GM12878 (cell line): Measurements from ENCODE around the gene CDC16. TPM values are rescaled to one million over a fixed set of nuclear protein-coding genes. Genes with fewer than 3 reads are reported as not detected.

Source experiments
- ATAC-seq: fragments of 200-7000 bp; cut with Tn5 transposase; 3 replicates; pipeline ENCODE4 v1.9.1; 2020; ENCODE audit warnings: mild to moderate bottlenecking, moderate library complexity
- BruUV-seq: library from RNA; stranded (reverse); fragments of 400-500 nt; replicated peaks from 2 replicates; lab custom pipeline; 2021; lab: Mats Ljungman, UMichigan
- CTCF ChIA-PET: fragments of 300-600 bp; sonication (Branson Sonifier 250); formaldehyde crosslinking; extraction: SDS; loops from one replicate; lab custom pipeline; 2021; ENCODE audit warnings: inconsistent platforms; lab: Yijun Ruan, JAX
- POLR2A ChIA-PET: fragments of 350-600 bp; formaldehyde crosslinking; extraction: SDS; loops from one replicate; lab custom pipeline; 2021; ENCODE audit warnings: inconsistent platforms; lab: Charles Lee
- RAD21 ChIA-PET: fragments of 300-600 bp; sonication (Branson Sonifier 250); formaldehyde crosslinking; loops from one replicate; lab custom pipeline; 2023; ENCODE audit warnings: antibody characterized with exemption; ENCODE audit not compliant: unreplicated experiment; lab: Charles Lee
- SMC1A ChIA-PET: fragments of 300-600 bp; sonication (Branson Sonifier 250); formaldehyde crosslinking; loops from one replicate; lab custom pipeline; 2023; ENCODE audit not compliant: unreplicated experiment, uncharacterized antibody; lab: Charles Lee
- DNase-seq: peaks from one replicate; pipeline ENCODE4 v3.0.0-alpha.2; 2011; ENCODE audit warnings: low read depth, low spot score
- FAIRE-seq: peaks from 3 replicates; lab custom pipeline; 2011; peaks lifted over from hg19 to GRCh38; lab: Jason Lieb, UNC
- H2AFZ ChIP-seq: 2 replicates; pipeline ENCODE4 v1.6.0; 2011; ENCODE audit warnings: low read depth, low read length, control low read depth; ENCODE audit not compliant: control insufficient read depth
- H3K27ac ChIP-seq: 2 replicates; pipeline ENCODE4 v1.5.1; 2011; ENCODE audit warnings: control low read depth; ENCODE audit not compliant: control insufficient read depth, insufficient read depth
- H3K27me3 ChIP-seq, 2 experiments: replicated peaks in 1 of 2; 2 replicates each; pipeline versions ENCODE4 v1.6.0 to v1.6.1; 2011; ENCODE audit warnings: low read length in 1 of 2; ENCODE audit not compliant: control insufficient read depth in 2 of 2, insufficient read depth in 2 of 2
- H3K36me3 ChIP-seq, 2 experiments: 2 replicates each; pipeline ENCODE4 v1.5.1; 2011; ENCODE audit warnings: low read length in 1 of 2; ENCODE audit not compliant: control insufficient read depth in 2 of 2, insufficient read depth in 2 of 2
- H3K4me1 ChIP-seq: 2 replicates; pipeline ENCODE4 v1.6.1; 2011; ENCODE audit warnings: mild to moderate bottlenecking, low read length, moderate library complexity, mixed read lengths; ENCODE audit not compliant: control insufficient read depth, insufficient read depth
- H3K4me2 ChIP-seq: 2 replicates; pipeline ENCODE4 v1.6.0; 2011; ENCODE audit warnings: control low read depth; ENCODE audit not compliant: control insufficient read depth, insufficient read depth
- H3K4me3 ChIP-seq: fragments of 200-600 bp; sonication (generic); 2 replicates; pipeline ENCODE4 v1.5.1; 2016
- H3K79me2 ChIP-seq: 2 replicates; pipeline ENCODE4 v1.6.0; 2011; ENCODE audit warnings: low read length; ENCODE audit not compliant: control insufficient read depth, insufficient read depth
- H3K9ac ChIP-seq: 2 replicates; pipeline ENCODE4 v1.8.0; 2011; ENCODE audit warnings: low read length, control low read depth, mixed read lengths; ENCODE audit not compliant: control insufficient read depth, insufficient read depth
- H3K9me3 ChIP-seq: replicated peaks from 3 replicates; pipeline ENCODE4 v1.5.1; 2011; ENCODE audit warnings: mild to moderate bottlenecking, low read length; ENCODE audit not compliant: control insufficient read depth, insufficient read depth
- H4K20me1 ChIP-seq: 2 replicates; pipeline ENCODE4 v1.6.0; 2011; ENCODE audit not compliant: control insufficient read depth, insufficient read depth
- CHD2 ChIP-seq: IDR thresholded peaks from 2 replicates; pipeline ENCODE4 v1.6.1; 2011; ENCODE audit warnings: low read depth, low read length, improper control_type of control experiment, borderline replicate concordance
- DPF2 ChIP-seq: fragments of 450-650 bp; IDR thresholded peaks from 2 replicates; pipeline ENCODE4 v1.6.1; 2017; ENCODE audit warnings: mild to moderate bottlenecking
- EED ChIP-seq: sonication (generic); IDR thresholded peaks from 2 replicates; pipeline ENCODE4 v1.6.1; 2016; ENCODE audit warnings: antibody characterized with exemption, low read depth
- FOXM1 ChIP-seq: IDR thresholded peaks from 2 replicates; pipeline ENCODE4 v1.6.1; 2012; ENCODE audit warnings: low read depth, mild to moderate bottlenecking, inconsistent platforms, low read length, moderate library complexity
- NBN ChIP-seq: fragments of 450-650 bp; IDR thresholded peaks from 2 replicates; pipeline ENCODE4 v1.6.1; 2016
- RAD21 ChIP-seq: IDR thresholded peaks from 2 replicates; pipeline ENCODE4 v1.6.1; 2011; ENCODE audit warnings: mild to moderate bottlenecking, low read depth, low read length, moderate library complexity; ENCODE audit not compliant: insufficient read depth
- RCOR1 ChIP-seq: conservative IDR thresholded peaks from 2 replicates; pipeline ENCODE4 v1.6.1; 2012; ENCODE audit warnings: low read depth, low read length, improper control_type of control experiment
- SP1 ChIP-seq: IDR thresholded peaks from one replicate; pipeline ENCODE4 v1.6.1; 2011; ENCODE audit warnings: low read depth, low read length
- SPI1 ChIP-seq: IDR thresholded peaks from 2 replicates; pipeline ENCODE4 v1.6.1; 2011; ENCODE audit warnings: low read depth, mild to moderate bottlenecking, low read length, moderate library complexity, borderline replicate concordance; ENCODE audit not compliant: insufficient read depth
- SREBF1 ChIP-seq: IDR thresholded peaks from 2 replicates; pipeline ENCODE4 v1.6.1; 2012; ENCODE audit warnings: mild to moderate bottlenecking, low read length
- STAT3 ChIP-seq: IDR thresholded peaks from 2 replicates; pipeline ENCODE4 v1.6.1; 2011; ENCODE audit warnings: low read depth, low read length, improper control_type of control experiment
- ZNF274 ChIP-seq: IDR thresholded peaks from one replicate; pipeline ENCODE4 v1.8.0; 2011; ENCODE audit not compliant: insufficient read length, insufficient read depth
- ZNF384 ChIP-seq: IDR thresholded peaks from 2 replicates; pipeline ENCODE4 v1.6.1; 2012; ENCODE audit warnings: low read depth, mild to moderate bottlenecking, low read length, improper control_type of control experiment, borderline replicate concordance
- WGBS: methylation state at CpG from one replicate; pipeline ENCODE4 v1.1.6; 2016; ENCODE audit warnings: low lambda C conversion rate; ENCODE audit not compliant: insufficient replicate concordance, insufficient coverage; ENCODE audit errors: missing lambda C conversion rate; 5-methylcytosine and 5-hydroxymethylcytosine counted together
- in situ Hi-C: fragments of 300-500 bp; cut with MboI; formaldehyde crosslinking; loops from 9 replicates; pipeline ENCODE4 v1.14.3; 2018; ENCODE audit warnings: mixed read lengths
- intact Hi-C: fragments of 100-400 bp; cut with micrococcal nuclease; formaldehyde crosslinking; loops from one replicate; pipeline ENCODE4 v1.14.2; 2022; ENCODE audit not compliant: unreplicated experiment
- polyA plus RNA-seq, 11 experiments: library from polyadenylated mRNA; depleted of rRNA in 4 of 11; unstranded in 6 of 11; stranded (reverse) in 5 of 11; fragments of >200 nt; fragmentation: Nextera tagmentation in 4 of 11; fragmentation: Illumina TruSeq in 1 of 11; extraction: Ambion mirVana in 4 of 11; extraction: Trizol in 1 of 11; gene quantifications; 1 replicate in 1 of 11; 2 replicates in 10 of 11; pipeline versions ENCODE4 v1.2.1 to v1.2.3, GENCODE V29; 2011 to 2016; ENCODE audit warnings: inconsistent platforms in 2 of 11, missing spikeins in 2 of 11, low read depth in 1 of 11
- total RNA-seq, 4 experiments: library from RNA; depleted of rRNA in 3 of 4; stranded (reverse); fragments of >200 nt in 3 of 4; fragmentation: Illumina TruSeq in 1 of 4; extraction: Trizol in 1 of 4; gene quantifications; 2 replicates each; pipeline versions ENCODE4 v1.2.1 to v1.2.3, GENCODE V29; 2013 to 2021
- TF ChIP-seq, protein P1 (sequence below): fragments of 450-650 bp; IDR thresholded peaks from 2 replicates; pipeline ENCODE4 v1.6.1; 2017; ENCODE audit warnings: mild to moderate bottlenecking, low read depth, inconsistent platforms; ENCODE audit not compliant: poor library complexity, severe bottlenecking

The CDC16 gene
- total and polyA plus RNA-seq, 10 of the 15 experiments (the other 5 are each of a cell fraction or from before 2014, with no cell fraction given) = 15.4 to 92.9 (median 31.4) TPM

DNA sequence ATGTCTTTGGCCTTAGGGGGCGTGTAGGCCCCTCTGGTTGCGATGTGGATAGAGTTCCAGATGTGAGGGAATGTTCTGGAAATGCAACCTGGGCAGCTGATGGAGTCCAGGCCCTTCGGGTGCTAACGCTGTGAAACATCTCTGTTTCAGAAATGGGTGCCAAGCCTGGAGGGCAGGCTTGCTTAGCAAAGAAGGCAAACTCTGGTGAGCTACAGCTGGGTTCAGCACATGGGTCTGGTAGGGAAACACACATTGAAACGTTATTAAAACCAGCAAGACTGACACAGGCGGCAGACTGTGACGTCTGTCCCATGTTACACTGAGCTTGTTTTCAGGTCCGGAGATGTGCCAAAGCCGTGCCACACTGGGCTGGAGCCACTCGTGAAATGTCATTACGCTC is 8.6 kb upstream of the CDC16 start:
- no peak overlapping the region for H2AFZ ChIP-seq
- ChIA-PET CTCF (interaction anchor here (0.8 to 1.4 kb wide), 7 partner anchors 10 to 502 kb away, joined by 3 to 5 read pairs (median 5); no protein-coding TSS in a partner anchor), SMC1A (interaction anchor here (0.6 to 1.3 kb wide), 5 partner anchors 12 to 159 kb away, joined by 3 to 4 read pairs (median 3); no protein-coding TSS in a partner anchor), POLR2A (no interaction called here), RAD21 (interaction anchor here (0.8 to 1.2 kb wide), 3 partner anchors 78 to 410 kb away, joined by 3 read pairs; no protein-coding TSS in a partner anchor)
- no peak overlapping the region for H3K9ac ChIP-seq
- WGBS = 45% methylated on average over 11 of the region's 11 CpGs
- H3K27ac ChIP-seq = no peak overlapping the region
- FAIRE-seq (no peak), ATAC-seq (peak; percentile 18; the same call in 2 of the 3 replicates), DNase-seq (no peak)
- intact Hi-C loops (loop anchor here (1.0 to 5.0 kb wide), 4 partner anchors 83 to 409 kb away; no protein-coding TSS in a partner anchor), in situ Hi-C loops (no loop called here)
- no TSS peak for BruUV-seq
- no peak for TF ChIP-seq RCOR1
- TF ChIP-seq CHD2 = no peak
- no peak for TF ChIP-seq RAD21
- no peak for TF ChIP-seq SPI1
- no peak for TF ChIP-seq SREBF1
- no peak overlapping the region for H3K4me3 ChIP-seq
- no peaks in the 10 kb centered on the region for H3K36me3 ChIP-seq
- peaks cover 14% of the 10 kb centered on the region for H3K4me1 ChIP-seq
- no peaks in the 10 kb centered on the region for H4K20me1 ChIP-seq
- no peaks in the 10 kb centered on the region for H3K79me2 ChIP-seq
- 0 out of 4 replicates have a peak, but pooled peaks cover 0 to 8% of the 10 kb centered on the region in 2 experiments for H3K27me3 ChIP-seq
- H3K4me2 ChIP-seq = no peak overlapping the region
- no peaks in the 10 kb centered on the region for H3K9me3 ChIP-seq

DNA sequence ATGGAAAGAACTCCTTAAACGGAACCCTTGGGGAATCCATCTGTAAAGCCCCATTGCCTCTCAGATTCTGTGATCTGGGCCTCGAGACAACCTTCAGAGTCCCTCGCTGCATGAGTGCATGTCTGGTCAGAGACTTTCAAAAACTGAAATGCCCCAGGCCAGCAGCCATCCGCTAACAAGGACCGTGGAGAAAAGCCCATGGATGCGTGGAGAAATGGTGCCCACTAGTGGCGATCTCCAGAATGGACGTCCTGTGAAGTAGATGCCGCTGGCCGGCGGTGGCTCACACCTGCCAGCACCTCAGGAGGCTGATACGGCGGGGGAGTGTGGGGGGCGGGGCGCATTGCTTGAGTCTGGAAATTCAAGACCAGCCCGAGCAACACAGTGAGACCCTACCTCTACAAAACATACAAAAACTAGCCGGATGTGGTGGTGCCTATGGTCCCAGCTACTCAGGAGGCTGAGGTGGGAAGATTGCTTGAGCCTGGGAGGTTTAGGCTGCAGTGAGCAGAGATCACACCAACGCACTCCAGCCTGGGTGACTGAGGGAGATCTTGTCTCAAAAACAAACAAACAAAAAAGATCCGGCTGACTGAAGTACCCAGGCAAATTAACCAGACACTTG is 7.9 kb upstream of the CDC16 start:
- RAD21 ChIA-PET = interaction anchor here (1.0 to 1.2 kb wide), 2 partner anchors 78 to 82 kb away, joined by 3 read pairs; no protein-coding TSS in a partner anchor
- H3K27ac ChIP-seq = no peak overlapping the region
- no peak overlapping the region for H3K4me2 ChIP-seq
- CTCF ChIA-PET = interaction anchor here (0.8 to 2.0 kb wide), 6 partner anchors 9 to 502 kb away, joined by 3 to 5 read pairs (median 4); no protein-coding TSS in a partner anchor
- under 1% methylated on average over 19 of the region's 19 CpGs for WGBS
- no peaks in the 10 kb centered on the region for H3K79me2 ChIP-seq
- ATAC-seq = peak; percentile 98
- BruUV-seq = no TSS peak
- no peaks in the 10 kb centered on the region for H4K20me1 ChIP-seq
- H3K4me3 ChIP-seq = no peak overlapping the region
- SMC1A ChIA-PET = interaction anchor here (0.6 to 1.3 kb wide), 4 partner anchors 13 to 159 kb away, joined by 3 to 4 read pairs (median 3); no protein-coding TSS in a partner anchor
- DNase-seq = peak; percentile 50
- in situ Hi-C loops (no loop called here), intact Hi-C loops (loop anchor here (1.0 to 5.0 kb wide), 4 partner anchors 84 to 410 kb away; no protein-coding TSS in a partner anchor)
- H2AFZ ChIP-seq = no peak overlapping the region; the same call in 1 of the 2 replicates
- POLR2A ChIA-PET = no interaction called here
- H3K36me3 ChIP-seq = no peaks in the 10 kb centered on the region
- 0 out of 4 replicates have a peak, but pooled peaks cover 0 to 8% of the 10 kb centered on the region in 2 experiments for H3K27me3 ChIP-seq
- FAIRE-seq = peak; percentile 59
- peaks cover 13% of the 10 kb centered on the region for H3K4me1 ChIP-seq
- no peaks in the 10 kb centered on the region for H3K9me3 ChIP-seq
- no peak overlapping the region for H3K9ac ChIP-seq
- TF ChIP-seq ZNF384 (no peak), DPF2 (no peak), STAT3 (no peak), FOXM1 (0 out of 2 replicates have a peak, but pooled peaks have one; percentile 27), ZNF274 (no peak), EED (no peak), NBN (no peak), SP1 (peak; percentile 18)
- TF ChIP-seq, protein P1, sequence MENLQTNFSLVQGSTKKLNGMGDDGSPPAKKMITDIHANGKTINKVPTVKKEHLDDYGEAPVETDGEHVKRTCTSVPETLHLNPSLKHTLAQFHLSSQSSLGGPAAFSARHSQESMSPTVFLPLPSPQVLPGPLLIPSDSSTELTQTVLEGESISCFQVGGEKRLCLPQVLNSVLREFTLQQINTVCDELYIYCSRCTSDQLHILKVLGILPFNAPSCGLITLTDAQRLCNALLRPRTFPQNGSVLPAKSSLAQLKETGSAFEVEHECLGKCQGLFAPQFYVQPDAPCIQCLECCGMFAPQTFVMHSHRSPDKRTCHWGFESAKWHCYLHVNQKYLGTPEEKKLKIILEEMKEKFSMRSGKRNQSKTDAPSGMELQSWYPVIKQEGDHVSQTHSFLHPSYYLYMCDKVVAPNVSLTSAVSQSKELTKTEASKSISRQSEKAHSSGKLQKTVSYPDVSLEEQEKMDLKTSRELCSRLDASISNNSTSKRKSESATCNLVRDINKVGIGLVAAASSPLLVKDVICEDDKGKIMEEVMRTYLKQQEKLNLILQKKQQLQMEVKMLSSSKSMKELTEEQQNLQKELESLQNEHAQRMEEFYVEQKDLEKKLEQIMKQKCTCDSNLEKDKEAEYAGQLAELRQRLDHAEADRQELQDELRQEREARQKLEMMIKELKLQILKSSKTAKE = peak; percentile 50
